IMR-90 (cell line): ENCODE measurements around the gene KDM4B. TPM values are rescaled to one million over a fixed set of nuclear protein-coding genes. Genes with fewer than 3 reads are reported as not detected.
A peak's percentile ranks its signal among the peaks of the same experiment; 100 is the strongest.

Experiments used
- ATAC-seq: fragments of 200-7000 bp; cut with Tn5 transposase; 2 replicates; pipeline ENCODE4 v1.9.1; 2020; ENCODE audit warnings: low read depth, mild to moderate bottlenecking, moderate library complexity
- BruUV-seq: library from RNA; stranded (reverse); fragments of 400-500 nt; replicated peaks from 2 replicates; lab custom pipeline; 2021; lab: Mats Ljungman, UMichigan
- CTCF ChIA-PET: fragments of 300-600 bp; formaldehyde crosslinking; extraction: SDS; loops from one replicate; lab custom pipeline; 2021; ENCODE audit warnings: antibody characterized with exemption; lab: Yijun Ruan, JAX
- POLR2A ChIA-PET: fragments of 300-600 bp; sonication (Branson Sonifier 250); formaldehyde crosslinking; loops from one replicate; lab custom pipeline; 2022; ENCODE audit warnings: antibody characterized with exemption; ENCODE audit not compliant: unreplicated experiment; lab: Charles Lee
- DNase-seq: peaks from one replicate; pipeline ENCODE4 v3.0.0; 2013
- H2AFZ ChIP-seq: replicated peaks from 2 replicates; pipeline ENCODE3; 2013; ENCODE audit warnings: low read length, mild to moderate bottlenecking; ENCODE audit not compliant: poor library complexity
- H2AK5ac ChIP-seq: 2 replicates; pipeline ENCODE4 v1.6.1; 2013; ENCODE audit warnings: low read depth, low read length, inconsistent platforms
- H2AK9ac ChIP-seq: replicated peaks from 2 replicates; pipeline ENCODE3; 2013; ENCODE audit warnings: mild to moderate bottlenecking, low read depth, low read length, moderate library complexity; ENCODE audit not compliant: poor library complexity
- H2BK120ac ChIP-seq: 2 replicates; pipeline ENCODE4 v1.6.1; 2013; ENCODE audit warnings: low read depth, low read length, inconsistent platforms
- H2BK15ac ChIP-seq: 3 replicates; pipeline ENCODE4 v1.6.1; 2013; ENCODE audit warnings: low read depth, low read length, inconsistent platforms
- H2BK20ac ChIP-seq: 2 replicates; pipeline ENCODE4 v1.6.1; 2013; ENCODE audit warnings: low read depth, mild to moderate bottlenecking, inconsistent platforms, low read length, moderate library complexity
- H2BK5ac ChIP-seq: 2 replicates; pipeline ENCODE4 v1.6.1; 2013; ENCODE audit warnings: mild to moderate bottlenecking, low read depth, low read length, inconsistent platforms; ENCODE audit not compliant: poor library complexity, severe bottlenecking
- H3K14ac ChIP-seq: replicated peaks from 2 replicates; pipeline ENCODE4 v1.6.1; 2013; ENCODE audit warnings: low read depth, low read length, inconsistent platforms
- H3K18ac ChIP-seq: 2 replicates; pipeline ENCODE4 v1.6.1; 2013; ENCODE audit warnings: low read depth, low read length, control low read depth
- H3K23ac ChIP-seq: 2 replicates; pipeline ENCODE4 v1.6.1; 2013; ENCODE audit warnings: low read depth, low read length, inconsistent platforms
- H3K27ac ChIP-seq: 2 replicates; pipeline ENCODE4 v1.5.1; 2013; ENCODE audit warnings: mild to moderate bottlenecking, control low read depth, low read length; ENCODE audit not compliant: insufficient read depth
- H3K27me3 ChIP-seq: 2 replicates; pipeline ENCODE4 v1.6.1; 2013; ENCODE audit warnings: low read length; ENCODE audit not compliant: control insufficient read depth, insufficient read depth
- H3K36me3 ChIP-seq: 2 replicates; pipeline ENCODE4 v1.6.1; 2013; ENCODE audit warnings: low read length, mixed read lengths; ENCODE audit not compliant: control insufficient read depth, insufficient read depth
- H3K4ac ChIP-seq: 2 replicates; pipeline ENCODE4 v1.6.1; 2013; ENCODE audit warnings: low read depth, low read length, inconsistent platforms
- H3K4me1 ChIP-seq: 2 replicates; pipeline ENCODE4 v1.6.1; 2013; ENCODE audit warnings: low read length, mixed read lengths; ENCODE audit not compliant: control insufficient read depth, insufficient read depth
- H3K4me2 ChIP-seq: 2 replicates; pipeline ENCODE4 v1.6.1; 2013; ENCODE audit warnings: low read depth, mild to moderate bottlenecking, control low read depth, low read length, moderate library complexity
- H3K4me3 ChIP-seq: 2 replicates; pipeline ENCODE4 v1.5.1; 2013; ENCODE audit warnings: low read depth, mild to moderate bottlenecking, control low read depth, low read length, moderate library complexity; ENCODE audit not compliant: insufficient read depth
- H3K56ac ChIP-seq: 2 replicates; pipeline ENCODE4 v1.6.1; 2013; ENCODE audit warnings: low read length, inconsistent platforms; ENCODE audit not compliant: insufficient read depth; ENCODE audit errors: extremely low read depth
- H3K79me1 ChIP-seq, 2 experiments: 2 replicates each; pipeline ENCODE4 v1.6.1; 2013; ENCODE audit warnings: low read length in 2 of 2, inconsistent platforms in 1 of 2, low read depth in 1 of 2
- H3K9ac ChIP-seq: 2 replicates; pipeline ENCODE4 v1.6.1; 2013; ENCODE audit warnings: low read depth, low read length, control low read depth
- H3K9me1 ChIP-seq: 2 replicates; pipeline ENCODE4 v1.6.1; 2013; ENCODE audit warnings: low read length, inconsistent platforms; ENCODE audit not compliant: insufficient read depth
- H3K9me3 ChIP-seq: 2 replicates; pipeline ENCODE4 v1.6.1; 2013; ENCODE audit warnings: low read length; ENCODE audit not compliant: control insufficient read depth, insufficient read depth
- H4K20me1 ChIP-seq: 2 replicates; pipeline ENCODE4 v1.6.1; 2013; ENCODE audit warnings: low read length, inconsistent platforms; ENCODE audit not compliant: insufficient read depth
- H4K5ac ChIP-seq: 2 replicates; pipeline ENCODE4 v1.6.1; 2013; ENCODE audit warnings: mild to moderate bottlenecking, low read depth, low read length, control low read depth
- H4K8ac ChIP-seq, 2 experiments: 2 replicates each; pipeline ENCODE4 v1.6.1; 2013; ENCODE audit warnings: low read depth in 2 of 2, low read length in 2 of 2, control low read depth in 1 of 2, inconsistent platforms in 1 of 2
- H4K91ac ChIP-seq: 2 replicates; pipeline ENCODE4 v1.6.1; 2013; ENCODE audit warnings: low read depth, low read length, inconsistent platforms; ENCODE audit not compliant: insufficient read depth
- BHLHE40 ChIP-seq: fragments of 150-350 bp; IDR thresholded peaks from 2 replicates; pipeline ENCODE4 v1.6.1; 2016; ENCODE audit warnings: mild to moderate bottlenecking, low read depth, low read length
- CTCF ChIP-seq: conservative IDR thresholded peaks from 2 replicates; pipeline ENCODE4 v1.5.1; 2012; ENCODE audit warnings: mild to moderate bottlenecking, low read depth, low read length, improper control_type of control experiment
- ELK1 ChIP-seq: fragments of 150-350 bp; IDR thresholded peaks from 2 replicates; pipeline ENCODE4 v1.6.1; 2016; ENCODE audit warnings: low read depth, mild to moderate bottlenecking, low read length, moderate library complexity, borderline replicate concordance
- FOS ChIP-seq: fragments of 150-350 bp; IDR thresholded peaks from 2 replicates; pipeline ENCODE4 v1.6.1; 2016; ENCODE audit warnings: low read depth, low read length
- MAFK ChIP-seq: IDR thresholded peaks from 2 replicates; pipeline ENCODE4 v1.6.1; 2012; ENCODE audit warnings: low read depth, low read length, improper control_type of control experiment
- MAZ ChIP-seq: IDR thresholded peaks from 2 replicates; pipeline ENCODE4 v1.6.1; 2012; ENCODE audit warnings: low read depth, mild to moderate bottlenecking, low read length, improper control_type of control experiment, moderate library complexity, borderline replicate concordance
- MXI1 ChIP-seq: IDR thresholded peaks from 2 replicates; pipeline ENCODE4 v1.6.1; 2012; ENCODE audit warnings: low read depth, mild to moderate bottlenecking, low read length, moderate library complexity, borderline replicate concordance
- NFE2L2 ChIP-seq: fragments of 150-350 bp; IDR thresholded peaks from 2 replicates; pipeline ENCODE4 v1.6.1; 2016; ENCODE audit warnings: low read depth, mild to moderate bottlenecking, low read length
- POLR2A ChIP-seq: IDR thresholded peaks from 2 replicates; pipeline ENCODE4 v1.6.1; 2012; ENCODE audit warnings: mild to moderate bottlenecking, low read depth, low read length
- RAD21 ChIP-seq: IDR thresholded peaks from 2 replicates; pipeline ENCODE4 v1.6.1; 2012; ENCODE audit warnings: low read length, improper control_type of control experiment
- RCOR1 ChIP-seq: IDR thresholded peaks from 2 replicates; pipeline ENCODE4 v1.6.1; 2012; ENCODE audit warnings: mild to moderate bottlenecking, low read length, improper control_type of control experiment; ENCODE audit not compliant: insufficient replicate concordance
- RFX5 ChIP-seq: IDR thresholded peaks from 2 replicates; pipeline ENCODE4 v1.8.0; 2012; ENCODE audit warnings: low read depth, mild to moderate bottlenecking, low read length, moderate library complexity
- SMC3 ChIP-seq: fragments of 150-350 bp; IDR thresholded peaks from 2 replicates; pipeline ENCODE4 v1.6.1; 2016; ENCODE audit warnings: low read depth, mild to moderate bottlenecking, antibody characterized with exemption, low read length, moderate library complexity
- USF2 ChIP-seq: fragments of 150-350 bp; IDR thresholded peaks from 2 replicates; pipeline ENCODE4 v1.6.1; 2017; ENCODE audit warnings: mild to moderate bottlenecking, antibody characterized with exemption, low read length, low read depth
- WGBS, 2 experiments: methylation state at CpG; one replicate each; pipeline versions ENCODE4 v1.1.5 to v1.1.7; 2013; ENCODE audit warnings: missing lambda C conversion rate in 2 of 2; ENCODE audit not compliant: insufficient read length in 1 of 2; ENCODE audit errors: extremely low coverage in 2 of 2; 5-methylcytosine and 5-hydroxymethylcytosine counted together
- dilution Hi-C: fragments of 300-500 bp; cut with HindIII; formaldehyde crosslinking; loops from one replicate; pipeline ENCODE4 v1.14.3; 2018; ENCODE audit warnings: low sequenced_read_pairs; ENCODE audit not compliant: unreplicated experiment
- in situ Hi-C: fragments of 300-500 bp; cut with MboI; formaldehyde crosslinking; loops from 3 replicates; pipeline ENCODE4 v1.14.3; 2019; ENCODE audit warnings: low sequenced_read_pairs, inconsistent platforms, mixed read lengths
- intact Hi-C: fragments of 100-400 bp; cut with micrococcal nuclease; formaldehyde crosslinking; loops from 2 replicates; pipeline ENCODE4 v1.10.0; 2022
- polyA plus RNA-seq, 3 experiments: library from polyadenylated mRNA; depleted of rRNA; stranded (reverse); fragments of >200 nt; gene quantifications; 2 replicates each; pipeline ENCODE4 v1.2.3, GENCODE V29; 2012; ENCODE audit warnings: low replicate concordance in 1 of 3
- total RNA-seq: library from RNA; depleted of rRNA; stranded (reverse); fragments of >200 nt; gene quantifications from 2 replicates; pipeline ENCODE4 v1.2.3, GENCODE V29; 2012

The KDM4B gene
- total and polyA plus RNA-seq, 2 of the 4 experiments (the other 2 are of a cell fraction) = 5.0 to 17.9 TPM

- Histone ChIP-seq H3K79me1 (no peaks in the 10 kb centered on the region), H3K18ac (no peak overlapping the region), H3K4me1 (peaks cover 2% of the 10 kb centered on the region; the same call in 1 of the 2 replicates), H3K4ac (no peak overlapping the region), H2AFZ (no peak overlapping the region), H2BK5ac (no peak overlapping the region), H4K5ac (no peak overlapping the region), H4K91ac (no peak overlapping the region), H3K9me3 (no peaks in the 10 kb centered on the region), H3K27ac (no peak overlapping the region), H3K27me3 (no peaks in the 10 kb centered on the region; the same call in 1 of the 2 replicates), H3K56ac (no peak overlapping the region), H4K20me1 (no peaks in the 10 kb centered on the region), H3K4me3 (no peak overlapping the region), H4K8ac (no peak overlapping the region), H2AK9ac (no peak overlapping the region), H3K9me1 (no peaks in the 10 kb centered on the region), H3K36me3 (no peaks in the 10 kb centered on the region), H2AK5ac (no peak overlapping the region), H2BK20ac (no peak overlapping the region), H2BK15ac (no peak overlapping the region), H3K4me2 (no peak overlapping the region), H2BK120ac (no peak overlapping the region), H3K23ac (no peak overlapping the region), H3K14ac (0 out of 2 replicates have a peak overlapping the region, but pooled peaks have one; percentile 19), H3K9ac (no peak overlapping the region)
- TF ChIP-seq CTCF (no peak), BHLHE40 (no peak), POLR2A (no peak), MAZ (no peak), MXI1 (no peak), USF2 (no peak), FOS (no peak), SMC3 (no peak), RFX5 (no peak), RAD21 (no peak), NFE2L2 (no peak), RCOR1 (no peak), ELK1 (no peak), MAFK (no peak)
- DNase-seq (no peak), ATAC-seq (no peak)
- dilution Hi-C loops (no loop called here), intact Hi-C loops (no loop called here), in situ Hi-C loops (no loop called here)
- BruUV-seq = no TSS peak
- no CpG with 5 or more reads among the region's 6 CpGs for WGBS, 2 experiments
- POLR2A ChIA-PET = no interaction called here
- CTCF ChIA-PET = no interaction called here
These were observed 220.3 kb downstream of the KDM4B start for GRCh38 chr19:5189318-5189607.
